ENCODE data around the gene GLUD2. TPM values are rescaled to one million over a fixed set of nuclear protein-coding genes. Genes with fewer than 3 reads are reported as not detected.

GLUD2 gene
- total and polyA plus RNA-seq, 10 of the 15 experiments (the other 5 are each of a cell fraction or from before 2014, with no cell fraction given), result 0.05 to 1.5 (median 0.10) TPM; not detected in 1

DNA sequence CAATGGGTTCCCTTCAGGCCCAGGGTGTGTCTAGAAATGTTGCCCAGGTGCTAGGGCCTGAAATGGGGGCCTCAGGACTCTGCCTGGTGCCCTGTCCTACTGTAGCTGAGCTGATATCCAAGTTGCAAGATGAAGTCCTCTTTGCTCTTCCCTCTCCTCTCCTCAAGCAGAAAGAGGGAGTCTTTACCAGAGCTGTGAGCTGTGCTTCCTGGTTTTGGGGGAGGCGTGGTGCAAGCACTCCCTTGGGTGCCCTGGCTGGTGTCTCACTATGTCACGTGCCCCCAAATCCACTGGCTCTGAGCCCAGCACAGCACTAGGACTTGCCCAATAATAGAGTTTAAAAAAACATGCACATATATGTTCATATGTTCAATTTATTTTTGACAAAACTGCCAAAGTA, 32.6 kb upstream of the GLUD2 start:
- no peak for FAIRE-seq
- no peak for ATAC-seq
- RAD21 ChIA-PET (ENCODE audit: unreplicated experiment), result no interaction called here

More for the DNA sequence above, 32.6 kb upstream of the GLUD2 start:
- ChIA-PET SMC1A (ENCODE audit: uncharacterized antibody, unreplicated experiment) (no interaction called here), POLR2A (no interaction called here), CTCF (no interaction called here)
- BruUV-seq (replicated peaks), result no TSS peak
- H3K27ac ChIP-seq (ENCODE audit: control insufficient read depth, insufficient read depth), result no peak overlapping the region
- intact Hi-C loops (cut with micrococcal nuclease; ENCODE audit: unreplicated experiment) (no loop called here), in situ Hi-C loops (cut with MboI) (no loop called here)
- no peak overlapping the region for H3K9ac ChIP-seq (ENCODE audit: control insufficient read depth, insufficient read depth, low read length)
- H3K4me1 ChIP-seq (ENCODE audit: control insufficient read depth, insufficient read depth, low read length), result no peaks in the 10 kb centered on the region
- no peak overlapping the region for H3K4me2 ChIP-seq (ENCODE audit: control insufficient read depth, insufficient read depth)
- H2AFZ ChIP-seq (ENCODE audit: control insufficient read depth, low read depth, low read length), result no peak overlapping the region
- no peaks in the 10 kb centered on the region for H3K27me3 ChIP-seq (replicated peaks in 1 of 2; ENCODE audit: control insufficient read depth in 2 of 2, insufficient read depth in 2 of 2, low read length in 1 of 2)
- no peak for TF ChIP-seq IKZF2 (IDR thresholded peaks at IDR 0.05)
- TF ChIP-seq ZBTB33 (IDR thresholded peaks at IDR 0.05), result no peak
- TF ChIP-seq, protein P1, sequence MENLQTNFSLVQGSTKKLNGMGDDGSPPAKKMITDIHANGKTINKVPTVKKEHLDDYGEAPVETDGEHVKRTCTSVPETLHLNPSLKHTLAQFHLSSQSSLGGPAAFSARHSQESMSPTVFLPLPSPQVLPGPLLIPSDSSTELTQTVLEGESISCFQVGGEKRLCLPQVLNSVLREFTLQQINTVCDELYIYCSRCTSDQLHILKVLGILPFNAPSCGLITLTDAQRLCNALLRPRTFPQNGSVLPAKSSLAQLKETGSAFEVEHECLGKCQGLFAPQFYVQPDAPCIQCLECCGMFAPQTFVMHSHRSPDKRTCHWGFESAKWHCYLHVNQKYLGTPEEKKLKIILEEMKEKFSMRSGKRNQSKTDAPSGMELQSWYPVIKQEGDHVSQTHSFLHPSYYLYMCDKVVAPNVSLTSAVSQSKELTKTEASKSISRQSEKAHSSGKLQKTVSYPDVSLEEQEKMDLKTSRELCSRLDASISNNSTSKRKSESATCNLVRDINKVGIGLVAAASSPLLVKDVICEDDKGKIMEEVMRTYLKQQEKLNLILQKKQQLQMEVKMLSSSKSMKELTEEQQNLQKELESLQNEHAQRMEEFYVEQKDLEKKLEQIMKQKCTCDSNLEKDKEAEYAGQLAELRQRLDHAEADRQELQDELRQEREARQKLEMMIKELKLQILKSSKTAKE (IDR thresholded peaks at IDR 0.05; ENCODE audit: low read depth, poor library complexity, severe bottlenecking), result no peak
- TF ChIP-seq NFYB (IDR thresholded peaks at IDR 0.05; ENCODE audit: insufficient read depth, low read depth, low read length), result no peak
- TF ChIP-seq CBFB (IDR thresholded peaks at IDR 0.05; ENCODE audit: low read depth), result no peak
- no peak for TF ChIP-seq NFYA (IDR thresholded peaks at IDR 0.05; ENCODE audit: borderline replicate concordance, low read depth, low read length)
- no peak for TF ChIP-seq KDM1A (IDR thresholded peaks at IDR 0.05; ENCODE audit: borderline replicate concordance)
- TF ChIP-seq ELK1 (IDR thresholded peaks at IDR 0.05; ENCODE audit: low read depth, low read length), result no peak
- no peak for TF ChIP-seq ZNF592 (IDR thresholded peaks at IDR 0.05)
- no peak for TF ChIP-seq BCL11A (IDR thresholded peaks at IDR 0.05; ENCODE audit: low read depth, low read length)
- DNase-seq (ENCODE audit: low read depth, low spot score), result no peak
- 3% methylated on average over 2 of the region's 2 CpGs for WGBS (ENCODE audit: insufficient coverage, insufficient replicate concordance, low lambda C conversion rate, missing lambda C conversion rate)
- H3K36me3 ChIP-seq (ENCODE audit: control insufficient read depth in 2 of 2, insufficient read depth in 2 of 2, low read length in 1 of 2), result no peaks in the 10 kb centered on the region
- H3K9me3 ChIP-seq (replicated peaks; ENCODE audit: control insufficient read depth, insufficient read depth, low read length), result no peaks in the 10 kb centered on the region; the same call in 2 of the 3 replicates
- no peaks in the 10 kb centered on the region for H4K20me1 ChIP-seq (ENCODE audit: control insufficient read depth, insufficient read depth)
- no peaks in the 10 kb centered on the region for H3K79me2 ChIP-seq (ENCODE audit: control insufficient read depth, insufficient read depth, low read length)
- no peak overlapping the region for H3K4me3 ChIP-seq
